ENCODE measurements around the gene CLTCL1. TPM values are rescaled to one million over a fixed set of nuclear protein-coding genes. Genes with fewer than 3 reads are reported as not detected.

The CLTCL1 gene
- total RNA-seq, 1 experiment from 2014 or later, result 7.1 TPM

GRCh38 chr22:19181786-19182471 is 109.6 kb downstream of the CLTCL1 start:
- ChIA-PET CTCF (no interaction called here), POLR2A (no interaction called here), RAD21 (ENCODE audit: low non-redundant PET in 1 of 2, low total read pairs in 2 of 2, uncharacterized antibody in 2 of 2, unreplicated experiment in 2 of 2) (no interaction called here)
- ATAC-seq (no peak), DNase-seq (ENCODE audit: low read depth, low spot score) (no peak)
- Histone ChIP-seq H3K9me3 (ENCODE audit: control insufficient read depth in 1 of 2, insufficient read depth in 1 of 2, low read depth in 1 of 2, low read length in 2 of 2) (no peaks in the 10 kb centered on the region), H2AFZ (ENCODE audit: low read depth, low read length, poor library complexity, severe bottlenecking) (no peak overlapping the region), H3K4me1 (ENCODE audit: control insufficient read depth in 1 of 2, insufficient read depth in 2 of 2, low read length in 2 of 2) (peaks cover 9 to 30% of the 10 kb centered on the region in 2 experiments), H3K9ac (ENCODE audit: low read length) (no peak overlapping the region), H3K79me2 (ENCODE audit: insufficient read depth, low read length) (peaks cover 13% of the 10 kb centered on the region; the same call in 1 of the 2 replicates), H3K36me3 (ENCODE audit: control insufficient read depth in 1 of 2, insufficient read depth in 2 of 2, low read length in 2 of 2) (no peaks in the 10 kb centered on the region), H3K27me3 (ENCODE audit: insufficient read depth, low read length) (no peaks in the 10 kb centered on the region), H3K27ac (ENCODE audit: low read depth, low read length) (no peak overlapping the region), H3K4me2 (ENCODE audit: low read length) (no peak overlapping the region), H4K20me1 (ENCODE audit: insufficient read depth) (no peaks in the 10 kb centered on the region), H3K4me3 (replicated peaks in 1 of 2; ENCODE audit: low read depth in 1 of 2, low read length in 2 of 2) (no peak overlapping the region), H3K9me2 (ENCODE audit: insufficient read depth) (no peaks in the 10 kb centered on the region)
- no TSS peak for BruUV-seq (replicated peaks)
- intact Hi-C loops (cut with micrococcal nuclease), result no loop called here
- TF ChIP-seq ZFX (IDR thresholded peaks at IDR 0.05) (no peak), RAD21 (IDR thresholded peaks at IDR 0.05; ENCODE audit: low read depth) (no peak), POLR2AphosphoS5 (IDR thresholded peaks at IDR 0.05; ENCODE audit: low read depth, low read length) (no peak), EGR1 (IDR thresholded peaks at IDR 0.05; ENCODE audit: low read depth) (no peak), EZH2phosphoT487 (IDR thresholded peaks at IDR 0.05; ENCODE audit: borderline replicate concordance) (no peak)

- H3K9me3 ChIP-seq (ENCODE audit: control insufficient read depth in 1 of 2, insufficient read depth in 1 of 2, low read depth in 1 of 2, low read length in 2 of 2), result no peaks in the 10 kb centered on the region
- H3K4me2 ChIP-seq (ENCODE audit: low read length), result no peak overlapping the region
- DNase-seq (ENCODE audit: low read depth, low spot score) (no peak), ATAC-seq (no peak)
- RAD21 ChIA-PET (ENCODE audit: low non-redundant PET in 1 of 2, low total read pairs in 2 of 2, uncharacterized antibody in 2 of 2, unreplicated experiment in 2 of 2), result no interaction called here
- no peaks in the 10 kb centered on the region for H3K9me2 ChIP-seq (ENCODE audit: insufficient read depth)
- H3K4me3 ChIP-seq (replicated peaks in 1 of 2; ENCODE audit: low read depth in 1 of 2, low read length in 2 of 2), result no peak overlapping the region
- no peak overlapping the region for H2AFZ ChIP-seq (ENCODE audit: low read depth, low read length, poor library complexity, severe bottlenecking)
- no TSS peak for BruUV-seq (replicated peaks)
- peaks cover 10 to 41% of the 10 kb centered on the region in 2 experiments for H3K4me1 ChIP-seq (ENCODE audit: control insufficient read depth in 1 of 2, insufficient read depth in 2 of 2, low read length in 2 of 2)
- CTCF ChIA-PET, result no interaction called here
- peaks cover 22% of the 10 kb centered on the region; the same call in 1 of the 2 replicates for H3K79me2 ChIP-seq (ENCODE audit: insufficient read depth, low read length)
- H3K27me3 ChIP-seq (ENCODE audit: insufficient read depth, low read length), result no peaks in the 10 kb centered on the region
- no peaks in the 10 kb centered on the region for H3K36me3 ChIP-seq (ENCODE audit: control insufficient read depth in 1 of 2, insufficient read depth in 2 of 2, low read length in 2 of 2)
- H3K27ac ChIP-seq (ENCODE audit: low read depth, low read length), result no peak overlapping the region
- no peak overlapping the region for H3K9ac ChIP-seq (ENCODE audit: low read length)
- H4K20me1 ChIP-seq (ENCODE audit: insufficient read depth), result no peaks in the 10 kb centered on the region
- POLR2A ChIA-PET, result no interaction called here
- intact Hi-C loops (cut with micrococcal nuclease), result no loop called here
- TF ChIP-seq SP1 (IDR thresholded peaks at IDR 0.05; ENCODE audit: low read depth) (no peak), SIN3A (IDR thresholded peaks at IDR 0.05; ENCODE audit: low read depth) (no peak), CBX3 (IDR thresholded peaks at IDR 0.05; ENCODE audit: low read depth) (no peak), EGR1 (IDR thresholded peaks at IDR 0.05; ENCODE audit: low read depth) (no peak), EZH2 (IDR thresholded peaks at IDR 0.05) (no peak), MAX (IDR thresholded peaks at IDR 0.05) (no peak), REST (IDR thresholded peaks at IDR 0.05; ENCODE audit: low read depth) (no peak), ELF1 (IDR thresholded peaks at IDR 0.05; ENCODE audit: borderline replicate concordance, low read depth) (no peak), JUND (IDR thresholded peaks at IDR 0.05) (no peak), POLR2A (IDR thresholded peaks at IDR 0.05; ENCODE audit: borderline replicate concordance, extremely low read depth, insufficient read depth, insufficient read length) (no peak), TCF7L2 (IDR thresholded peaks at IDR 0.05; ENCODE audit: borderline replicate concordance, extremely low read depth, insufficient read depth, insufficient read length) (no peak), SRF (IDR thresholded peaks at IDR 0.05; ENCODE audit: low read depth) (no peak), FOSL1 (IDR thresholded peaks at IDR 0.05; ENCODE audit: low read depth) (no peak), RAD21 (IDR thresholded peaks at IDR 0.05; ENCODE audit: low read depth) (no peak), POLR2AphosphoS5 (IDR thresholded peaks at IDR 0.05; ENCODE audit: low read depth, low read length) (no peak)
These were observed 110.6 kb downstream of the CLTCL1 start for GRCh38 chr22:19180740-19181410.
